SIG-M5 (cell line): ENCODE results near the gene ARID3C.

ENCODE experiments used
- DNase-seq: peaks from one replicate; lab custom pipeline; 2025; lab: John Stamatoyannopoulos, UW

ARID3C gene

DNA sequence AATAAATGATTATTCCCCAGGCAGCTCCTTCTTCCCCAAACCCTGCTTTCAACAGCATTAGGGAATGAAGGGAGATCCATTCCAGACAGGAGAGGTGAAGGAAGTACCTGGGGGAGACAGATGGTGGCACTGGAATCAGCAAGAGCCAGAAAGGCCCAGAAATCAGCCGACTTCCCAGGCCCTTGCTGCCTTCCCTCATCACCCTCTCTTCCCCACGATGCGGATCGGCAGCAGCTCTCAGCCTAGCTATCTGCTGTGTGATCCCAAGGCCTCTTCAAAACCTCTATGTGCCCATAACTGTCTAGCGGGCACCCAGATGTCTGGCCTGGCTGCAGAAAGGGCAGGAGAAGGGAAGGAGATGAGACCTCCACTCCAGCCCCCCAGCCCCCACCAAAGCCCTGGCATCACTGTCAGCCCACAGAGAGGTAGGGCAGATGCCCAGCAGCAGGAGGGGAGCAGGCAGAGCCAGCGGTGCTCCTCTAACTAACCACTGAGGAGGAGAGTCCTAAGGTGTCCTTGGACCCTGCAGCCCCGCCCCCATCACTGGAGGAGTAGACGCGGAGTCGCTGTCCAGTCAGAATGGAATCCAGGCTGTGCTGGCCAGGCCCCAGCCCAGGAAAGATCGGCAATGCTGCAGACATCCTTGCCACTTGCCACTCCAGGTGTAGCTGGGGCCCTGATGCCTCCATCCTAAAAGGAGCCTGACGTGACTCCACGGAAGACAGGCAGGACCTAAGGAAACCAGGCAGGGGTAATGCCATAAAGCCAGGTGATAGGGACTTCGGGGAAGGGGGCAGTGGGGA, 52.1 kb downstream of the ARID3C start:
- DNase-seq: no peak

DNA sequence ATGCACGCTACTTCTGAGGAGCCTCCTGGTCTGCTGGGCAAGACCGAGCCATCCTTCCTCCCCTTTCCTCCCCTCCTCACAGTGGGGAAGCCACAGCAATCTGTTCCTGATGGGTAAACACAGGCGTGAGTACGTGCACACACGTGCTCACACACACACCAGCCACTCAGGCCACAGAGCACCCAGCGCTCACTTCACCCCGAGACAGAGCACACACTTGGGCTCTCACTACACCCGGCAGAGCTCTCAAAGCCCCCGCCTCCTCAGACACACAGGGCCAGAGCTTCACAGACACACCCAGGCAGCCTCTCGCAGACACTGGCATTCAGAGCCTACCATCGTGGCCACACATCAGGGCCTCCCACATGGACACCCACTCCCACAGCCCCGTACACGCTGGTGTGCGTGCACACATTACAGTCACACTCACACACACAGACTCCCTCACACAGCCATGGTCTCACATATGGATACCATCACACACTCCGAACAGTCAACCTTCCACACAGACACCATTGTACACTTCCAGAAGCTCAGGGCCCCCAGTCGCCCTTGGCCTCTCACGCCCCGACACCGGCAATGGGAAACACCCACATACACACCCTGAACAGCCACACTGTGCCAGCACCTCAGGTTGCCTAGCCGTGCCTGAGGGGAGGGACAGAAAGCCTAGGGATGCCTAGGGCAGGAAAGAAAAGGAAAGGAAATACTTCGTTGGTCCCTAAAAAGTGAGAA, 52.8 kb downstream of the ARID3C start:
- DNase-seq: no peak

DNA sequence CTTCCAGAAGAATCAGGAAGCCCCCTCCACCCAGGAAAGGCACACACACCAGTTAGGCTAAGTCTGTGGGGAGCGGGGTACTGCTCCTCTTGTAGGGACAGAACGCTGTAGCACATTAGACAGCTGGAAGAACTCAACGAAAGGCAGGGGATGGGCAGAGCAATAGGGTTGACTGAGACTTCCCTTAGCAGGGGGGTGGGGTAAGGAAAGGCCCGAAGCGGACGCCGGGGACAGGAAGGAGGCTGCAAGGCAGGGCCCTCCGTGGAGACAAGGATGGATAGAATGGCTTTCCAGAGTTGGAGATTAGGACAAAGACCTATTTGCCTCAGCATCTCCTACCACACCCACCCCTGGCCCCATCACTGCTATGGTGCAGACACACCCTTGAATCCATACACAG, 53.6 kb downstream of the ARID3C start:
- DNase-seq: no peak

DNA sequence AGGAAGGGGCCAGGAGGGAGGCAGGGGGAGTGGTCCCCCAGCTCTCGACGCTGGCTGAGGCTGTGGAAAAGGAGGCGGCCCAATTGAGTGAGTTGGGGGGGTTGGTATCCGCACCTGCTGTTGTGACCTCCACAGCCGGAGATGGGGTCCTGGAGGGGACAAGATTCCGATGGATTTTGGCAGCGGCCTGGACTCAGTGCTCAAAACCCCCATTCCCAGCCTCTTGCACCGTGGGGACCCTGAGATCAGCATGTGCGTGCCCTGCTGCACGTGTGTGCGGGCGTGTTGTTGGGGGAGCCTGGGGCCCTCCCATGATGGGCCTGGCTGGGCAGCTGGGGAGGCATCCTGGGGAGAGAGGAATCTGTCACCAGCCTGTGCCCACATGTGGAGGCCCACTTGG, 54.3 kb downstream of the ARID3C start:
- no peak for DNase-seq

DNA sequence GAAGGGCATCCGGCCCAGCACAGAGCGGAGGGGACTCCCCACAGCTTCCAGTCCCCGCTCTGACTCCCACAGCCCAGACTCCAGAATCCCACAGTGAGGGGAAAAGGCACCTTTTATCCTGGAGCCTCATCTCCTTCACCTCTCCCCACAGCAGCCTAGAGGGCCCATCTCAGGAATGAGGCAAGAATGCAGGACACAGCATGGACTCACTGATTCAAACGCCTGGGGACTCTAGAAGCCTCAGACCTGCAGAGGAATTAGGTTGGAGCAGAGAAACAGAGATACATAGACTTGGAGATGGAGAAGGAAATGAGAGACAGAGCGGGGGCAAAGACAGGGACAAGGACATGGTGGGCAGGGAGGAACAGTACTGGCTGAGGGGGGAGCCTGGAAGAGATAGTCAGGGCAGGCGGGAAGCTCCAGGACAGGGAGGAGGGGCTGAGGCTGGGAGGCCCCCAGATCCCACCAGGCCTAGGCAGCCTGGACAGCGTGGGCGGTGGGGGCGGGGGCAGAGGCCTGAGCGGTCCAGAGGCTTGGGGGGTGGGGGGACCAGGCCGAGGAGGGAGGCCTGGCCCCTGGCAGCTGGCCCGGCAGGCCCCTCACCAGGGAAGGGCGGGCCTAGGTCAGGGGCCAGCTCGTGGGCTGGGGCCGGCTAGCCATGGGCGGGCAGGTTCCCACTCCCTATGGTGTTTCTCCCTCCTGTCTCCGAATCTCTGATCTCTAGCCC, 55.1 kb downstream of the ARID3C start:
- no peak for DNase-seq

DNA sequence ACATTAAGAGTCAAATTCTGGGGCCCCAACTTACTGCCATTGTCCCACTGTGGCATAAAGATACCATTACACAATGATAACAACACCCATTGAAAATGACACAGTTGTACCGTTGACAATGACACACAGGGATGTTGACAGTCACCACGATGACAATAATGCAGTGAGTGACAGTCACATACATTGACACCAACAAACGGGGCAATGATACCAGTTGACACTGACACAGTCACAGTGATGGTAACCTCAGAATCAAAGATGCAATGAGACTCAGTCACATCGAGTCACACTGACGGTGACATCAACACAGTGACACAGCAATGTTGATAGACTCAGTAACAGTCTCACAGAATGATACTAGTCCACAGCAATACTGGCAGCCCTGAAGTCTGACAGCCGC, 56.2 kb downstream of the ARID3C start:
- DNase-seq: no peak

DNA sequence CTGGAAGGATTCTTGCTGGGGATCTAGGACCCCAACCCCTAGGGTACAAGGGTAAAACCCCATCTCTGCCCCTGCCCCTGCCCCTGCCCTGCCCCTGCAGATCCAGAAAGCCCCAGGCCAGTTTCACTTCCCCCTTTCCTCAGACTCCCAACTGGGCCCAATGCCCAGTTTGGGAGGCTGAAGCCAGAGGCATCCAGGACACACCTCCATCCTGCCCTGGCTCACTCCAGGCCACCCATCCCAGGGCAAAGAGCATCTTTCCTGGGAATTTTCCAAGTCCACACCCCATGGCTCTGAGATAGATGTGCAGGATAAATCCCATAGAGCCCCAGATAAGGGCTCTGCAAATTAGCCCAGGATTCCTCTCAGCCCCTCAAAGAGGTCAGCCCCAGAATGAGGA, 56.8 kb downstream of the ARID3C start:
- no peak for DNase-seq

DNA sequence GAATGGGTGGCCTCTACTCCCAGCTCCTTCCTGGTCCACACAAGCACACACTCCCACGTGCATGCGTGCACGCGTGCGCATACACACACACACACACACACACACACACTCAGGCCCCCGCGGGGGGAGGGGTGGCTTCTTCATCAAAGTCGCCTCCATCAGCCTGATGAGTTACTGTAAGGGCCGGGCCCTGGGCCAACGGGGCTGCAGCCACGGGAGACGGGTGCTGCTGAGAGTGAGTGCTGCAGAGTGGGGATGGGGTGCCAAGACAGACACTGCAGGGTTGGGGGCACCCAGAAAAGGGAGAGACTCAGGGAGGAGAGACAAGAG, 57.4 kb downstream of the ARID3C start:
- no peak for DNase-seq
